GM23248 (cell line): ENCODE results near the gene CTDSP1. TPM values are rescaled to one million over a fixed set of nuclear protein-coding genes. Genes with fewer than 3 reads are reported as not detected.

Experiments
- DNase-seq: peaks from one replicate; pipeline ENCODE4 v3.0.0-alpha.2; 2015
- H2AFZ ChIP-seq: fragments of 200-600 bp; sonication (generic); 2 replicates; pipeline ENCODE4 v1.6.1; 2016; ENCODE audit warnings: antibody characterized with exemption
- H3F3A ChIP-seq: fragments of 200-600 bp; sonication (generic); 2 replicates; pipeline ENCODE4 v1.6.1; 2016; ENCODE audit warnings: mild to moderate bottlenecking, antibody characterized with exemption, mixed run types; ENCODE audit not compliant: insufficient read depth
- H3K27ac ChIP-seq: fragments of 200-600 bp; sonication (generic); 2 replicates; pipeline ENCODE4 v1.5.1; 2016; ENCODE audit warnings: mild to moderate bottlenecking
- H3K27me3 ChIP-seq: fragments of 200-600 bp; sonication (generic); replicated peaks from 2 replicates; pipeline ENCODE4 v1.6.1; 2016; ENCODE audit warnings: mild to moderate bottlenecking; ENCODE audit not compliant: insufficient read depth
- H3K36me3 ChIP-seq: fragments of 200-600 bp; sonication (generic); 2 replicates; pipeline ENCODE4 v1.6.1; 2016; ENCODE audit warnings: low read depth, mild to moderate bottlenecking
- H3K4me1 ChIP-seq: fragments of 200-600 bp; sonication (generic); 2 replicates; pipeline ENCODE4 v1.6.1; 2016; ENCODE audit warnings: mild to moderate bottlenecking; ENCODE audit not compliant: insufficient read depth
- H3K4me2 ChIP-seq: fragments of 200-600 bp; sonication (generic); one replicate; pipeline ENCODE4 v1.6.1; 2016; ENCODE audit warnings: mild to moderate bottlenecking; ENCODE audit not compliant: unreplicated experiment
- H3K4me3 ChIP-seq: fragments of 200-600 bp; sonication (generic); 2 replicates; pipeline ENCODE4 v1.5.1; 2016; ENCODE audit warnings: mild to moderate bottlenecking
- H3K79me2 ChIP-seq: fragments of 200-600 bp; sonication (generic); 2 replicates; pipeline ENCODE4 v1.6.1; 2016; ENCODE audit warnings: mild to moderate bottlenecking; ENCODE audit not compliant: insufficient read depth
- H3K9ac ChIP-seq: fragments of 200-600 bp; sonication (generic); 2 replicates; pipeline ENCODE4 v1.6.1; 2016; ENCODE audit warnings: mild to moderate bottlenecking
- H3K9me2 ChIP-seq: fragments of 200-600 bp; sonication (generic); 2 replicates; pipeline ENCODE4 v1.6.1; 2016; ENCODE audit warnings: mixed run types, mild to moderate bottlenecking, moderate library complexity; ENCODE audit not compliant: insufficient read depth
- H3K9me3 ChIP-seq: fragments of 200-600 bp; sonication (generic); one replicate; pipeline ENCODE4 v1.6.1; 2017; ENCODE audit warnings: low read depth
- H4K20me1 ChIP-seq: fragments of 200-600 bp; sonication (generic); 2 replicates; pipeline ENCODE4 v1.6.0; 2016; ENCODE audit not compliant: insufficient read depth
- EZH2 ChIP-seq: fragments of 200-600 bp; sonication (generic); IDR thresholded peaks from 2 replicates; pipeline ENCODE4 v1.6.1; 2018; ENCODE audit warnings: antibody characterized with exemption, mild to moderate bottlenecking; ENCODE audit not compliant: insufficient read depth, poor library complexity, severe bottlenecking
- EZH2phosphoT487 ChIP-seq: fragments of 200-600 bp; sonication (generic); IDR thresholded peaks from 2 replicates; pipeline ENCODE4 v1.6.1; 2018; ENCODE audit warnings: antibody characterized with exemption, moderate library complexity, mild to moderate bottlenecking, low read depth; ENCODE audit not compliant: insufficient read depth
- WGBS, 2 experiments: methylation state at CpG; one replicate each; pipeline ENCODE4 v1.1.6; 2015 to 2017; ENCODE audit warnings: low lambda C conversion rate in 2 of 2, low coverage in 1 of 2; ENCODE audit errors: missing lambda C conversion rate in 2 of 2; 5-methylcytosine and 5-hydroxymethylcytosine counted together
- in situ Hi-C: fragments of 300-500 bp; cut with MboI; formaldehyde crosslinking; loops from 2 replicates; pipeline ENCODE4 v1.15.0; 2020
- polyA plus RNA-seq: library from polyadenylated mRNA; unstranded; fragments of >200 nt; fragmentation: Nextera tagmentation; extraction: Ambion mirVana; gene quantifications from 2 replicates; pipeline ENCODE4 v1.2.1, GENCODE V29; 2016
- total RNA-seq: library from RNA; depleted of rRNA; stranded (reverse); fragments of >200 nt; shearing (Covaris generic); gene quantifications from 2 replicates; pipeline ENCODE4 v1.2.3, GENCODE V29; 2014

The CTDSP1 gene
- total and polyA plus RNA-seq, 2 experiments from 2014 or later, result 28.5 to 119 TPM

DNA sequence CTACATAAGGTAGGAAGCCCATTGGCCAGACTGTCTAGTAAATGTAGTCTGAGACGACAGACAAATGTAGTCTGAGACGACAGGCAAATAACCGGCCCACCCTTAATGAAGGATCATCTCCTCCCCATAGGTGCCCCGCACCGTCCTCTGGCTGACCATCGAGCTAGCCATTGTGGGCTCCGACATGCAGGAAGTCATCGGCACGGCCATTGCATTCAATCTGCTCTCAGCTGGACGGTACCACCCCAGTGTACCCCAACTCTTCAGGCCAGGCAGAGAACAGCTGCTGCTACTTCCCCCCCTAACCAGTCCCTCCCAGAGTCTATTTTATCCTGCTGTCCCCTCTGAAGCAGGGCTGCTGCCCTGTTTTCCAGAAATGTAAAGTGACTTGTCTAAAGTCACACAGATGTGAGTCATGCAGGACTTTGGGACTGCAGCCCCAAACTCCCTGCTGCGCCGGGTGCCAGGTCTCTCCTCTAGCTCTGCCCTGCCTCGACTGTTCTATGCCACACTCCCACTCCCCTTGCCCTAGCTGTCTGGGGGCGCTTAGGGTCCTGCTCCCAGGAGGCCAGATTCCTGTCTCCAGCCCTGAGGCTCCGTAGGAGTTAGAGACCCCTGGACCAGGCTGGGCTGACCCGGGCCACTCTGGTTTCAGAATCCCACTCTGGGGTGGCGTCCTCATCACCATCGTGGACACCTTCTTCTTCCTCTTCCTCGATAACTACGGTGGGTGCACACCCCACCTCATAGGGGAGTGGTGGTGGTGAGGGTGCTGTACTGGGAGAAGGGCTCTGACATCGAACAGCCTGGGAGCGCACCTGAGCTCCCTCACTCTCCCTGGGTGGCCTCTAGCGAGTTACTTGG lies 12.9 kb upstream of the CTDSP1 start:
- WGBS, 2 experiments, result 78 to 79% methylated on average over 22 to 23 of the region's 23 CpGs
- Histone ChIP-seq H3K9me3 (no peaks in the 10 kb centered on the region), H3F3A (no peaks in the 10 kb centered on the region), H4K20me1 (no peaks in the 10 kb centered on the region), H3K36me3 (no peaks in the 10 kb centered on the region), H3K9me2 (no peaks in the 10 kb centered on the region), H3K27ac (no peak overlapping the region), H3K4me1 (no peaks in the 10 kb centered on the region), H3K4me2 (no peak overlapping the region), H3K4me3 (no peak overlapping the region), H3K79me2 (no peaks in the 10 kb centered on the region), H2AFZ (no peak overlapping the region), H3K27me3 (no peaks in the 10 kb centered on the region), H3K9ac (no peak overlapping the region)
- in situ Hi-C loops, result no loop called here
- TF ChIP-seq EZH2, result no peak
- TF ChIP-seq EZH2phosphoT487, result no peak
- DNase-seq, result no peak

DNA sequence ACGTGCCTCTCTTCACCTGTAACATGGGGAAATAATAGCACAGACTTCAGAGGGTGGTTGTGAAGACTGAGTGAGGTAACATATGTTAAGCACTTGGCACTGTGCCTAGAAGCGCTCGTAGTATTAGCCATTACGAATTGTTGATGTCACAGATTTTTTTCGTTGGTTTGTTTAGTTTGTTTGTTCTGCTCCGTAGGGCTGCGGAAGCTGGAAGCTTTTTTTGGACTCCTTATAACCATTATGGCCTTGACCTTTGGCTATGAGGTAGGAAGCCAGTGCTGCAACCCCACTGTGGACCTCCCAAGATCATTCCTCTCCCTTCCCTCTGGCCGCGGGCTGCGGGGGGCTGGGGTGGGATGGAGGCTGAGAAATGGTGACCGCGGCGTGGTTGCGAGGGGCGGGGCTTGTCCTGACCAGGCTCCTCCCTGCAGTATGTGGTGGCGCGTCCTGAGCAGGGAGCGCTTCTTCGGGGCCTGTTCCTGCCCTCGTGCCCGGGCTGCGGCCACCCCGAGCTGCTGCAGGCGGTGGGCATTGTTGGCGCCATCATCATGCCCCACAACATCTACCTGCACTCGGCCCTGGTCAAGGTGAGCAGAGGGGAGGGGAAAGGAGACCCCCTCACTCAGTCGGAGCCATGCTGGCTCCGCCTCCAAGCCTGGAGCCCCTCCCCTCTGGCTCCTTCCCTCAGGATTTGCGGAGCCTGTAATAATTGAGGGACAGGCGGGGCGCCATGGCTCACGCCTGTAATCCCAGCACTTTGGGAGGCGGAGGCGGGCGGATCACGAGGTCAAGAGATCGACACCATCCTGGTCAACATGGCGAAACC lies 12.1 kb upstream of the CTDSP1 start:
- H4K20me1 ChIP-seq, result no peaks in the 10 kb centered on the region
- H3K9me2 ChIP-seq, result no peaks in the 10 kb centered on the region
- H3K27me3 ChIP-seq, result no peaks in the 10 kb centered on the region
- H3K4me1 ChIP-seq, result no peaks in the 10 kb centered on the region
- no peak overlapping the region for H3K27ac ChIP-seq
- H3K9me3 ChIP-seq, result no peaks in the 10 kb centered on the region
- no peaks in the 10 kb centered on the region for H3K79me2 ChIP-seq
- DNase-seq, result peak; percentile 66
- no peak overlapping the region for H3K9ac ChIP-seq
- peak overlapping the region; percentile 56 for H3K4me3 ChIP-seq
- peak overlapping the region; percentile 46 for H3K4me2 ChIP-seq
- in situ Hi-C loops, result no loop called here
- no peaks in the 10 kb centered on the region for H3K36me3 ChIP-seq
- 15 to 18% methylated on average over 27 to 31 of the region's 38 CpGs for WGBS, 2 experiments
- H3F3A ChIP-seq, result no peaks in the 10 kb centered on the region
- TF ChIP-seq EZH2 (no peak), EZH2phosphoT487 (no peak)
- H2AFZ ChIP-seq, result peak overlapping the region; percentile 70

DNA sequence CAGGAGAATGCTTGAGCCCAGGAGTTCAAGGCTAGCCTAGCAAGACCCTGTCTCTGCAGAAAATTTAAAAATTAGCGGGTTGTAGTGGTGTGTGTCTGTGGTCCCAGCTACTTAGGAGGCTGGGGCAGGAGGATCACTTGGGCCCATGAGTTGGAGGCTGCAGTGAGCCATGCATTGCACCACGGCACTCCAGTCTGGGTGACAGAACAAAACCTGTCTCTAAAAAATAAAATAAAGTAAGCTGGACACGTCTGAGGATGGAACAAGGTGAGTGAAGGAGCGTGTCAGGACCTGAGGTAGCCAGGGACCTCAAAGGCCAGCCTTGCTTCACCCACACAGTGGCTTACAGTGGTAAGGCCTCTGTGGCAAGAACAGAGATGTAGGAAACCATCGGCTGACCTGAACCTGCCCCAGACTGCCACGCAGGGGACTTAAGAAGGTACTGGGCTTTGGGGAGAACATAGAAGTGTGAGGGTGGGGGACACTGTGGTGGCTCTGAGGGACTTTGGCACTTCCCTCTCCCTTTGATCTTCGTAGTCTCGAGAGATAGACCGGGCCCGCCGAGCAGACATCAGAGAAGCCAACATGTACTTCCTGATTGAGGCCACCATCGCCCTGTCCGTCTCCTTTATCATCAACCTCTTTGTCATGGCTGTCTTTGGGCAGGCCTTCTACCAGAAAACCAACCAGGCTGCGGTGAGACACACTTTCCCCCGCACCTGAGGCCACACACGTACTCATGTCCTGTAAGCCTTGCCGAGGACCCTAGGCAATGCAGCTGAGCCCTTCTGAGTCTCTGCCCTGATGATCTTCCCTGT lies 10.1 kb upstream of the CTDSP1 start:
- Histone ChIP-seq H3K4me2 (no peak overlapping the region), H3K9ac (no peak overlapping the region), H3K79me2 (no peaks in the 10 kb centered on the region), H3F3A (no peaks in the 10 kb centered on the region), H2AFZ (no peak overlapping the region), H3K27me3 (no peaks in the 10 kb centered on the region), H3K36me3 (no peaks in the 10 kb centered on the region), H3K27ac (no peak overlapping the region), H3K9me3 (no peaks in the 10 kb centered on the region), H3K4me3 (no peak overlapping the region), H4K20me1 (no peaks in the 10 kb centered on the region), H3K4me1 (no peaks in the 10 kb centered on the region), H3K9me2 (no peaks in the 10 kb centered on the region)
- DNase-seq, result no peak
- WGBS, 2 experiments, result 86 to 90% methylated on average over 17 of the region's 17 CpGs
- no peak for TF ChIP-seq EZH2
- TF ChIP-seq EZH2phosphoT487, result no peak
- in situ Hi-C loops, result no loop called here

DNA sequence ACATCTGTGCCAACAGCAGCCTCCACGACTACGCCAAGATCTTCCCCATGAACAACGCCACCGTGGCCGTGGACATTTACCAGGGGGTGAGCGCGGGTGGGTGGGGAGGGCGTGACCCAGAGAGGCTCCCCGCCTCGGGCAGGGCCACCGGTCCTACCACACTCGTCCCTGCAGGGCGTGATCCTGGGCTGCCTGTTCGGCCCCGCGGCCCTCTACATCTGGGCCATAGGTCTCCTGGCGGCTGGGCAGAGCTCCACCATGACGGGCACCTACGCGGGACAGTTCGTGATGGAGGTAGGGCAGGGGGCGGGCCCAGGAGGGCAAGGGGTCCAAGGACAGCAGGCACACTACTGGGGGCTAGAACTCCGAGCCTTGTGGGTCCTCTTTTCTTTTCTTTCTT lies 8.5 kb upstream of the CTDSP1 start:
- no peak overlapping the region for H3K27ac ChIP-seq
- H3K4me2 ChIP-seq, result no peak overlapping the region
- WGBS, 2 experiments, result 92 to 93% methylated on average over 12 to 23 of the region's 23 CpGs
- TF ChIP-seq EZH2 (no peak), EZH2phosphoT487 (no peak)
- in situ Hi-C loops, result no loop called here
- H3K9me2 ChIP-seq, result no peaks in the 10 kb centered on the region
- H3K27me3 ChIP-seq, result no peaks in the 10 kb centered on the region
- no peaks in the 10 kb centered on the region for H3K79me2 ChIP-seq
- H3K9ac ChIP-seq, result no peak overlapping the region
- no peak overlapping the region for H3K4me3 ChIP-seq
- no peaks in the 10 kb centered on the region for H3K4me1 ChIP-seq
- no peaks in the 10 kb centered on the region for H4K20me1 ChIP-seq
- peaks cover 3% of the 10 kb centered on the region; the same call in 1 of the 2 replicates for H3F3A ChIP-seq
- no peaks in the 10 kb centered on the region for H3K9me3 ChIP-seq
- H2AFZ ChIP-seq, result no peak overlapping the region
- no peak for DNase-seq
- no peaks in the 10 kb centered on the region for H3K36me3 ChIP-seq
